ENCODE data around the gene ITGA4.

The ITGA4 gene

DNA sequence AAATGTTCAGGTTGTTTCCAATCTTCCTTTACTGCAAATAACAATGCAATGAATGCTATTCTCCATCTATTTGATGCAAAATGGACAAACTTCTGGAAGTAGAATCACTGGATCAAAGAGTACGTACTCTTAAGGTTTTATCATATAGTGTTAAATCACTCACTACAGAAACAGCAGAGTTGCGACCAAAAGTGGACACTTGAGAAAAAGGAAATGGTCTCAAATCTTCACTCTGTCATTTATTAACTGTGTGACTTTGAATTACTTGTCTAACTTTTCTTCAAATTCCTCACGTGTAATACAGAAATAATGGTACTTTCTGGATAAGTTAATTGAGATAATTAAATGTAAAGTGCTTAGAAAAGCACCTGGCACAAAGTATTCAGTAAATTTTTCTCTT lies 121.6 kb downstream of the ITGA4 start:
- no peak for DNase-seq (ENCODE audit: low spot score)
- TF ChIP-seq, protein P1, sequence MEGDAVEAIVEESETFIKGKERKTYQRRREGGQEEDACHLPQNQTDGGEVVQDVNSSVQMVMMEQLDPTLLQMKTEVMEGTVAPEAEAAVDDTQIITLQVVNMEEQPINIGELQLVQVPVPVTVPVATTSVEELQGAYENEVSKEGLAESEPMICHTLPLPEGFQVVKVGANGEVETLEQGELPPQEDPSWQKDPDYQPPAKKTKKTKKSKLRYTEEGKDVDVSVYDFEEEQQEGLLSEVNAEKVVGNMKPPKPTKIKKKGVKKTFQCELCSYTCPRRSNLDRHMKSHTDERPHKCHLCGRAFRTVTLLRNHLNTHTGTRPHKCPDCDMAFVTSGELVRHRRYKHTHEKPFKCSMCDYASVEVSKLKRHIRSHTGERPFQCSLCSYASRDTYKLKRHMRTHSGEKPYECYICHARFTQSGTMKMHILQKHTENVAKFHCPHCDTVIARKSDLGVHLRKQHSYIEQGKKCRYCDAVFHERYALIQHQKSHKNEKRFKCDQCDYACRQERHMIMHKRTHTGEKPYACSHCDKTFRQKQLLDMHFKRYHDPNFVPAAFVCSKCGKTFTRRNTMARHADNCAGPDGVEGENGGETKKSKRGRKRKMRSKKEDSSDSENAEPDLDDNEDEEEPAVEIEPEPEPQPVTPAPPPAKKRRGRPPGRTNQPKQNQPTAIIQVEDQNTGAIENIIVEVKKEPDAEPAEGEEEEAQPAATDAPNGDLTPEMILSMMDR (IDR thresholded peaks at IDR 0.05): no peak
- Histone ChIP-seq H3K27ac (no peak overlapping the region), H3K4me3 (no peak overlapping the region)

DNA sequence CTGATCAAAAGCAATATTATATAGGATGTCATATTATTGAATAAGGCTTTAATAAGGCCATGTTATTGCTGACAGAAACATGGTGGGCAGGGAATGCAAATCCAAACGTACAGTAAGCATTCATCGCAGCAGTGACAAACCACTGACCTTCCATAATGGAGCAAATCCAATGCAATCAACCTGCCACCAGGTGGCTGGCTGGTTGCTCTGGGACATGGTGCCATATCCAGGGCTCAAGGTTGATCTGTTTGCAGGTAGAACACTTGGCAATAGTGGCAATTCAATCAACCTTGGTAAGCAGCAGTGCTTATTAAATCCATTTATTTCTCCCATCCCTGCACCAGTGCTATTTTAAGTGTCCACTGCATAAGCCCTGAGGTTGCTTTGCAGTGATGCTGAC lies 124.3 kb downstream of the ITGA4 start:
- no peak for DNase-seq (ENCODE audit: low spot score)
- TF ChIP-seq, protein P1 (IDR thresholded peaks at IDR 0.05): no peak
- no peak overlapping the region for H3K4me3 ChIP-seq
- no peak overlapping the region for H3K27ac ChIP-seq

DNA sequence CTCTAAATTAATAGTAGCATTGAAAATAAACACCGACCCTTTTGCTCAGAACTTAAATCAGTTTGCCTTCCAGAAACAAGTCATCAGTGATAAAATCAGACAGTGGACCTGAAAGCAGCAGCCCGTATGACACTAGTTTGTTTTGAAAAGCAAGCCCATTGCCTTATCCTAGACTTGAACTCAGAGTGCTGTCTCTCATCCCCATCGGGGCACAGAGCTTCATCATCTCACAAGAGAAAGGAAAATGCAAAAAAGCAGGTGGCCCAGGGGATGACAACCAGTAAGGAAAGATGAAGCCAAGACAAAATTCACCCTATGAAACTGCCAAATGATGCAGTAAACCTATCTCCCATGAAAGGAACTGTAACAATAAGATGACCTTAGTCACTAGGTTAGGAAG lies 128.5 kb downstream of the ITGA4 start:
- no peak overlapping the region for H3K4me3 ChIP-seq
- no peak for DNase-seq (ENCODE audit: low spot score)
- TF ChIP-seq, protein P1 (IDR thresholded peaks at IDR 0.05): no peak
- no peak overlapping the region for H3K27ac ChIP-seq

Measured in coronary artery (tissue), 2 donors.